Spleen (tissue), 7 donors: ENCODE results near the gene PDGFD.

Experiments
- POLR2A ChIP-seq, 3 donors: fragments of 450-650 bp; IDR thresholded peaks; one replicate each; pipeline ENCODE4 v1.5.1; 2017; ENCODE audit warnings: antibody characterized with exemption in 3 of 3, mild to moderate bottlenecking in 1 of 3
- POLR2AphosphoS5 ChIP-seq, 3 donors: sonication (generic); formaldehyde crosslinking; IDR thresholded peaks; one replicate each; pipeline ENCODE4 v1.5.1; 2017; ENCODE audit warnings: antibody characterized with exemption in 3 of 3
- TF ChIP-seq, protein P1 (sequence below), 11 experiments: fragments of 200-600 bp in 7 of 11; fragments of 450-650 bp in 4 of 11; sonication (generic) in 4 of 11; IDR thresholded peaks in 8 of 11; conservative IDR thresholded peaks in 3 of 11; 1 replicate in 7 of 11; 2 replicates in 4 of 11; pipeline versions ENCODE4 v1.4.0 to v1.8.0; 2016 to 2021; ENCODE audit warnings: antibody characterized with exemption in 11 of 11, inconsistent platforms in 4 of 11, mild to moderate bottlenecking in 1 of 11
- donor health status: DM: no; HTN: no; CAD: no; lungs with moderate emphysema.
- donor health status: DM: no; HTN: no; CAD: no.
- donor health status: DM: no; HTN: no; CAD: no.

DNA sequence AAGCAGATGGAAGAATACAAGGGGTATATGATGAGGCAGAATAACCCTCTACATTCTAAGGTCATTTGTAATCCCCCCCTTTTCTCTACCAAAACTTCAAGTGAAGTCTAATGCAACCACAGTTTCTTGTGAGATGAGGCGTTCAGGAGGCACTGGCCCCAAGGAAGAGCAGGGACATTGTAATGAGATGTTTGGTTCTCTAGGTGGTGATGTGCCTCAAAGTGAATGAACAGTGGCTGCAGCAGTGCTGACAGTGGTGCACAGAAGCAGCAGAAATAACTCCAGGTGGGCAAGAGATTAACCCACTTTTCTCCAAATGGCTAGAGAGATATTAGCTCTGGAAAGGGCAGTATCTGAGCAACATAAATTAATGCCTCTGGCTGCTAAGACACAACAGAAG, 33.8 kb downstream of the PDGFD start:
- TF ChIP-seq, protein P1, sequence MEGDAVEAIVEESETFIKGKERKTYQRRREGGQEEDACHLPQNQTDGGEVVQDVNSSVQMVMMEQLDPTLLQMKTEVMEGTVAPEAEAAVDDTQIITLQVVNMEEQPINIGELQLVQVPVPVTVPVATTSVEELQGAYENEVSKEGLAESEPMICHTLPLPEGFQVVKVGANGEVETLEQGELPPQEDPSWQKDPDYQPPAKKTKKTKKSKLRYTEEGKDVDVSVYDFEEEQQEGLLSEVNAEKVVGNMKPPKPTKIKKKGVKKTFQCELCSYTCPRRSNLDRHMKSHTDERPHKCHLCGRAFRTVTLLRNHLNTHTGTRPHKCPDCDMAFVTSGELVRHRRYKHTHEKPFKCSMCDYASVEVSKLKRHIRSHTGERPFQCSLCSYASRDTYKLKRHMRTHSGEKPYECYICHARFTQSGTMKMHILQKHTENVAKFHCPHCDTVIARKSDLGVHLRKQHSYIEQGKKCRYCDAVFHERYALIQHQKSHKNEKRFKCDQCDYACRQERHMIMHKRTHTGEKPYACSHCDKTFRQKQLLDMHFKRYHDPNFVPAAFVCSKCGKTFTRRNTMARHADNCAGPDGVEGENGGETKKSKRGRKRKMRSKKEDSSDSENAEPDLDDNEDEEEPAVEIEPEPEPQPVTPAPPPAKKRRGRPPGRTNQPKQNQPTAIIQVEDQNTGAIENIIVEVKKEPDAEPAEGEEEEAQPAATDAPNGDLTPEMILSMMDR (IDR thresholded peaks at IDR 0.05 in 8 of 11, conservative IDR thresholded peaks at IDR 0.05 in 3 of 11): no peak
- TF ChIP-seq POLR2AphosphoS5 (IDR thresholded peaks at IDR 0.05) (no peak), POLR2A (IDR thresholded peaks at IDR 0.05) (no peak)
